GM19468 (cell line): ENCODE results near the gene ARID4B.
"Not testable (repeated sequence)": the region's sequence is repeated elsewhere in the genome, so short reads cannot be mapped to it uniquely, and the experiment has no call there.

ENCODE experiments used
- ATAC-seq: cut with Tn5 transposase; IDR thresholded peaks from one replicate; pipeline ENCODE4 v1.9.1; 2021; ENCODE audit warnings: mild to moderate bottlenecking, moderate library complexity, moderate number of reproducible peaks; ENCODE audit not compliant: unreplicated experiment; ENCODE audit errors: extremely low read depth

Gene ARID4B

GRCh38 chr1:235275836-235276235 is 52.1 kb downstream of the ARID4B start:
- ATAC-seq, result no peak

GRCh38 chr1:235275223-235275622 is 52.8 kb downstream of the ARID4B start:
- ATAC-seq, result peak; percentile 55

GRCh38 chr1:235272851-235273250 is 55.1 kb downstream of the ARID4B start:
- no peak for ATAC-seq

- no peak for ATAC-seq
Measured at GRCh38 chr1:235270625-235271024, 57.4 kb downstream of the ARID4B start.

GRCh38 chr1:235269990-235270389 is 58.0 kb downstream of the ARID4B start:
- not testable (repeated sequence) for ATAC-seq

GRCh38 chr1:235268379-235269125 is 59.4 kb downstream of the ARID4B start:
- ATAC-seq, result no peak

- no peak for ATAC-seq
Measured at GRCh38 chr1:235266967-235267366, 61.0 kb downstream of the ARID4B start.

GRCh38 chr1:235266325-235266724 is 61.7 kb downstream of the ARID4B start:
- no peak for ATAC-seq

- ATAC-seq, result no peak
Measured at GRCh38 chr1:235265900-235266299, 62.1 kb downstream of the ARID4B start.

GRCh38 chr1:235264327-235264726 is 63.7 kb downstream of the ARID4B start:
- ATAC-seq, result no peak

- ATAC-seq, result no peak
Measured at GRCh38 chr1:235262539-235262938, 65.4 kb downstream of the ARID4B start.

GRCh38 chr1:235261243-235261642 is 66.7 kb downstream of the ARID4B start:
- ATAC-seq, result no peak

GRCh38 chr1:235259133-235259778 is 68.7 kb downstream of the ARID4B start:
- ATAC-seq, result no peak

- not testable (repeated sequence) for ATAC-seq
Measured at GRCh38 chr1:235258068-235258467, 69.9 kb downstream of the ARID4B start.

- ATAC-seq, result no peak
Measured at GRCh38 chr1:235254721-235255120, 73.3 kb downstream of the ARID4B start.

GRCh38 chr1:235253219-235253962 is 74.6 kb downstream of the ARID4B start:
- peak; percentile 67 for ATAC-seq

- no peak for ATAC-seq
Measured at GRCh38 chr1:235250430-235250829, 77.5 kb downstream of the ARID4B start.

GRCh38 chr1:235246022-235246948 is 81.7 kb downstream of the ARID4B start:
- no peak for ATAC-seq

- ATAC-seq, result no peak
Measured at GRCh38 chr1:235244974-235245592, 82.9 kb downstream of the ARID4B start.

GRCh38 chr1:235240960-235241359 is 87.0 kb downstream of the ARID4B start:
- ATAC-seq, result no peak
